GM19240 (cell line): ENCODE results near the gene HOXB8.
A peak's percentile ranks its signal among the peaks of the same experiment; 100 is the strongest.

Experiments used
- DNase-seq: peaks from one replicate; pipeline ENCODE4 v3.0.0; 2011; ENCODE audit warnings: low spot score; ENCODE audit not compliant: insufficient read length

HOXB8 gene

GRCh38 chr17:48637323-48638260 lies 22.5 kb upstream of the HOXB8 start:
- no peak for DNase-seq

DNA sequence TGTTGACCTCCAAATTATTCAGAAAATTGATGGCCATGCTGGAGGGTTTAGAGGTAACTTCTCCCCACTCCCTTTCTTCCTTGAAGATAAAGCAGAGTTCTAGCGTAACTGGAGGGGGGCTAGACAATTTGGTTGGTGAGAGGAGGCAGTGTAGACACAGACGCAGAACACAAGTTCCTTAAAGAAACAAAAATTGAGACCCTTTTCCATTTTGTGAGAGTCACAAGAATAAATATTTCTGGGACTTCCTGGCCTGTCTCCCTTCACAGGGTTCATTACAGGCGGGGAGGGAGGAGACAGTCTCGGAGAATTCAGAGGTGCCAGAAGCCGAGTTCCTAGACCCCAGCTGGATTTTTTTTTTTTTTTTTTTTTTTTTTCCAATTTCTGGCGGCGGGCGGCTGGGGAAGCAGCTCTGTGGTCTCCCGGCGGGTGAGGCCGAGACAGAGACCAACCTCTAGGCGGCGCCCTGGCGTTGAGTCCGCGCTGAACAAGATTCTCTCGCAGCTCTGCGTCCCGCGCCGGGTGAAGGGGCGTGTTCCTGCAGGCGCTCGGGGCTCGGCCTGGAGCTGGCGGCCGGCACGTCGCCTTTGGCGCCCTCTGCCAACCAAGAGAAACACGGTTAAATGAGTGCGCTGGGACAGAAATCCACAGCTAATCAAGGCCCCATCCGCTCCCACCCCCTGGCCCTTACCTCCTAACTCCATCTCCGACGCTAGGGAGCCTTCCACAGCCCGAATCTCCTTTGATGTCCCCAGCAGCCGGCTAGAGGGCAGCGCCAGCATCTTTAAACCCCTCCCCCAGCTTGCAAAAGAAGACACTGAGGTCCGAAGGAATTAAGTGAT lies 21.3 kb upstream of the HOXB8 start:
- DNase-seq = peak; percentile 79

GRCh38 chr17:48634493-48635208 lies 19.6 kb upstream of the HOXB8 start:
- DNase-seq = no peak

DNA sequence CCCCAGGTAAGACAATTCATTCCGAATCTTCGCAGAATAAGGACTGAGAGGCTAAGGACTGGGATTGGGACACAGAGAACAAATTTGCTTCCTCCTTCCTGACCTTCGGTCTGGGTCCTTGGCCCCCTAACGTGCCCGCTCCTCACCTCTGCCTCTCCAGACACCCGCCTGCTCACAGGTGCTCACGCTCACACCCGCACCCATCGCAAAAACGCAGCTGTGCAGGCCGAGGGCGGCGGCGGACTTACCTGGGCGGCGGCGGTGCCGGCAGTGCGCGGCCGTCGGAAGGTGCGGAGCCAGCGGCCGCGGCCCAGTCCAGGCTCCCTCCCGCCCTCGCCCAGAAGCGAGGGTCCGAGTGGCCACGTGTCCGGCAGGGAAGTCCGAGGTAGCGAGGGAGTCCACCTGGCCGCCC lies 18.2 kb upstream of the HOXB8 start:
- DNase-seq = no peak

- DNase-seq = no peak
These were observed 17.6 kb upstream of the HOXB8 start for GRCh38 chr17:48632579-48633265.

GRCh38 chr17:48631693-48632578 lies 16.8 kb upstream of the HOXB8 start:
- no peak for DNase-seq

- no peak for DNase-seq
These were observed 16.0 kb upstream of the HOXB8 start for GRCh38 chr17:48630925-48631692.

GRCh38 chr17:48630009-48630924 lies 15.2 kb upstream of the HOXB8 start:
- no peak for DNase-seq

- DNase-seq = no peak
These were observed 14.3 kb upstream of the HOXB8 start for GRCh38 chr17:48629411-48629759.

GRCh38 chr17:48628649-48629410 lies 13.7 kb upstream of the HOXB8 start:
- DNase-seq = no peak

DNA sequence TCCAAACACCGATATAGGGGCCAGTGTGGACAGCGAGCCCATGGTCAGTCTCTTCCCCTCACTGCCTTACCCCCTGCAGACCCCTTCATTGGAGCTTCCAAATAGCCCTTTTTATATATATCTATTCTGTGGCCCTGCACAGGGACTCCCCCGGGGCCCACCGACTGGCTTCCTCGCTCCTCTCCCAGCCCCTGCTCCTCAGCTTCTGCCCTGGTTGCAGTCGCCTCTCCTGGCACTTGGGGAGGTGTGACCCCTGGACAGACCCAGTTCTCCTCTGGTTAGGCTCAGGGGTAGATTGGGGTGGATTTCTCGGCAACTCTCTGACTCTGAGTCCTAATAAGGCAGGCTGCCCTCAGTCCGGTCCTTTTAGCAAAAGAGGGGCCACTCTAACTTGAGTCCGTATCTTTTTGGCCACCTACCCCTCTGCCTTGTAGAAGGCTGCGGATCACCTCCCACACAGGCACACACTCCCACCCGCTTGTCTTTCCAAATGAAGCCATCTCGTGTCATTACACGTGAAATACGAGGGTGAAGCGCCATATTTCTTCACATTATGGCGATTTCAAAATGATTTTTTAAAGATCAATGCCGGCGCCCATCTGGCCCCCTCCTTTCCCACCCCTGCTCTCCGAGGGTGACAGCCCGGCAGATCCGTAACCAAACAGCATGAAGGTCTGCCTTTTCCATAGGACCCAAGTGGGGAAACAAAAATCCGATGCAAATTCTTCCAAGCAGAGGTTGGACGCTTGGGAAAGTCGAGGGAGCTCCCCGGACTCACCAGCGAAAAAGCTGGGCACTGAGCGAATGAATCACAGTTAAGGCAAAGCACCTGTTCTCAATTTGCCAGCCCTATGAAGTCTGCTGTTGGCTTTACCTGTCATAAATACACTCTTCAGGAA lies 12.8 kb upstream of the HOXB8 start:
- DNase-seq = no peak

DNA sequence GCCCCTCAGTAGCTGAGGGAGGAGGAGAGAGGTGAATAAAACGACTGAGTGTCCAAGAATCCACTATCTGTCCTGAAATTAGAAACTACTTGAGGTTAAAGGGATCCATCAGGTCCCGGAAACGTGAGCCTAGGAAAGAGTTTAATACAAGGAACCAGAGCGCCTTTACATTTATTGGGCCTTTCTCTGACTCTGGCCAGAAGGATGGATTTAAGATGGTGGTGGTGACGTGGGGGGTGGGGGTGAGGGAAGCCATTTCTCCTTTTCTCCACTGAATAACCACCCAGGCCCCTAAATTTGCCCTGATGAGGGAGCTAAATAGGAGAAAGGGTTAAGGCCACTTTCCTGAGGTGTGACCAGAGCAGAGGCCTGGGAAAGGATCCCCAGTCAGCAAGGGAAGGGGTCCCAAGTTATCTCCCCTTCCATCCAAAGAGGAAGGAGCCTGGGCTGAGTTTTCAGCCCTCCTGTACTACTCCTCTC lies 12.1 kb upstream of the HOXB8 start:
- DNase-seq = no peak

DNA sequence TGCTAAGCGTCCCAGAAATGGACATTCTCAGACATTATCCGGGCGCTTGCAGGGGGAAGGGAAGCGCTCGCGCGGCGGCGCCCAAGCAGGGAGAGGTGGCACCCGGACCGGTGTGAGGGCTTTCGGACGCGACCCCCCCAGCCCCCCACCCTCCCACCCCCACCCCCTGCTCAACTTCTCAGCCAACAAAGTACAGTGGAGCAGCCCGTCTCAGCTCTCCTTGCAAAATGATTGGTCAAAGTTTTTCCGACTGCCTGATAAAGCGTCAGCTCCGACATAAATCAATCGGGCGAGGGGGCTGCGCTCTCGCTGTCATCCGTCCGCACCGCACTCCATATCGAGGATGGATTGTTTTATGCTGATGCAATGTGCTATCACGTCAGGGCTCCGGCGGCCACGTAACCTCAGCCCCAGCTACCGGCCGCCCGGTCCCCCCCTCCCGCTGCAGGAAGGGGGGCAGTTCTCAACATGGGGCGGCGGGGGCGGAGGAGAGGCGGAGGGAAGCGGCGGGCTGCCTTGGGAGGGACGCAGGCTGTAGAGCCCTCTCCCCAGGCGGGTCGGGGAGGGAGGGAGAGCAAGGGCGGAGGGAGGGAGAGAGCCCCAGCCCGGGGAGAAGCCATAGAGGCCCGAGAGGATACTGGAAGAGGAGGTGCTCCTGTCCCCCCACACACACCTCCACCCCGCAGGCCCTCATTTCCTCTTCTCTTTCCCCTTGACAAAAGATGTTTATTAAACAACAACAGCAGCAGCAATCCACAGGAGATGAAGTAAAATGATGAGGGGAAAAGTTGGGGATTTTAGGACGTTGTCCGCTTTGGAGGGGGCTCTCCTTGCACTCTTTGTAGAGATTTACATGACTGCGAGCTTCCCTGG lies 11.4 kb upstream of the HOXB8 start, which contains the start of gene HOXB9:
Gene HOXB9, minus strand, starts transcription at position 114 of the 873 bp plus-strand sequence. Its CDS starts 89 bp downstream, at position 25.
- no peak for DNase-seq

- no peak for DNase-seq
These were observed 10.6 kb upstream of the HOXB8 start for GRCh38 chr17:48625495-48626244.
